HCT116 (cell line): Measurements from ENCODE around the gene KIF13A. TPM values are rescaled to one million over a fixed set of nuclear protein-coding genes. Genes with fewer than 3 reads are reported as not detected.

Experiments
- ATAC-seq: fragments of 200-7000 bp; cut with Tn5 transposase; 2 replicates; pipeline ENCODE4 v1.9.1; 2020; ENCODE audit warnings: mild to moderate bottlenecking, moderate library complexity
- BruUV-seq: library from RNA; stranded (reverse); fragments of 400-500 nt; replicated peaks from 2 replicates; lab custom pipeline; 2021; lab: Mats Ljungman, UMichigan
- CTCF ChIA-PET: fragments of 300-600 bp; sonication (Branson Sonifier 250); formaldehyde crosslinking; loops from one replicate; lab custom pipeline; 2021; ENCODE audit warnings: antibody characterized with exemption; lab: Charles Lee
- POLR2A ChIA-PET: fragments of 300-600, 350-600 bp; sonication (Branson Sonifier 250); formaldehyde crosslinking; loops from one replicate; lab custom pipeline; 2021; ENCODE audit warnings: antibody characterized with exemption; lab: Charles Lee
- RAD21 ChIA-PET, 2 experiments: fragments of 300-600 bp; sonication (Branson Sonifier 250); formaldehyde crosslinking; loops; one replicate each; lab custom pipeline; 2023; ENCODE audit warnings: low total read pairs in 2 of 2; ENCODE audit not compliant: uncharacterized antibody in 2 of 2, unreplicated experiment in 2 of 2, low non-redundant PET in 1 of 2; lab: Charles Lee
- DNase-seq: peaks from one replicate; pipeline ENCODE4 v3.0.0-alpha.2; 2010; ENCODE audit warnings: low read depth, low spot score
- H2AFZ ChIP-seq: fragments of 200-600 bp; shearing (Covaris generic), sonication (generic); 2 replicates; pipeline ENCODE4 v1.6.1; 2017; ENCODE audit warnings: low read depth, mixed run types, mixed read lengths, antibody characterized with exemption, low read length; ENCODE audit not compliant: poor library complexity, severe bottlenecking
- H3K27ac ChIP-seq: 2 replicates; pipeline ENCODE4 v1.5.1; 2012; ENCODE audit warnings: low read depth, low read length
- H3K27me3 ChIP-seq: fragments of 200-600 bp; sonication (generic); 2 replicates; pipeline ENCODE4 v1.6.1; 2016; ENCODE audit warnings: mixed run types, low read length, mixed read lengths; ENCODE audit not compliant: insufficient read depth
- H3K36me3 ChIP-seq, 2 experiments: fragments of 200-500 bp in 1 of 2; fragments of 200-600 bp in 1 of 2; sonication (Bioruptor generic) in 1 of 2; sonication (generic) in 1 of 2; 2 replicates each; pipeline versions ENCODE4 v1.5.1 to v1.6.1; 2014 to 2016; ENCODE audit warnings: low read length in 2 of 2, inconsistent platforms in 1 of 2, mixed read lengths in 1 of 2, mixed run types in 1 of 2; ENCODE audit not compliant: insufficient read depth in 2 of 2, control insufficient read depth in 1 of 2
- H3K4me1 ChIP-seq, 2 experiments: fragments of 200-600 bp in 1 of 2; sonication (generic) in 1 of 2; 2 replicates each; pipeline versions ENCODE4 v1.5.1 to v1.6.1; 2012 to 2017; ENCODE audit warnings: low read length in 2 of 2, inconsistent platforms in 1 of 2, mild to moderate bottlenecking in 1 of 2, mixed read lengths in 1 of 2, mixed run types in 1 of 2, moderate library complexity in 1 of 2; ENCODE audit not compliant: insufficient read depth in 2 of 2, control insufficient read depth in 1 of 2
- H3K4me2 ChIP-seq: fragments of 200-600 bp; sonication (generic); 2 replicates; pipeline ENCODE4 v1.6.1; 2017; ENCODE audit warnings: mixed run types, low read length, mixed read lengths
- H3K4me3 ChIP-seq, 2 experiments: fragments of 200-600 bp in 1 of 2; sonication (generic) in 1 of 2; replicated peaks in 1 of 2; 2 replicates each; pipeline ENCODE4 v1.5.1; 2011 to 2016; ENCODE audit warnings: low read length in 2 of 2, control low read depth in 1 of 2, low read depth in 1 of 2, mild to moderate bottlenecking in 1 of 2, mixed read lengths in 1 of 2, mixed run types in 1 of 2
- H3K79me2 ChIP-seq: fragments of 200-600 bp; sonication (generic); 2 replicates; pipeline ENCODE4 v1.6.1; 2017; ENCODE audit warnings: mild to moderate bottlenecking, mixed run types, low read length, moderate library complexity, mixed read lengths; ENCODE audit not compliant: insufficient read depth
- H3K9ac ChIP-seq: fragments of 200-600 bp; sonication (generic); 2 replicates; pipeline ENCODE4 v1.6.1; 2016; ENCODE audit warnings: low read length, mixed read lengths
- H3K9me2 ChIP-seq: fragments of 200-600 bp; sonication (generic), shearing (Covaris generic); 2 replicates; pipeline ENCODE4 v1.6.1; 2017; ENCODE audit warnings: mixed run types, mild to moderate bottlenecking, moderate library complexity; ENCODE audit not compliant: insufficient read depth
- H3K9me3 ChIP-seq, 2 experiments: fragments of 200-500 bp in 1 of 2; fragments of 200-600 bp in 1 of 2; sonication (Bioruptor generic) in 1 of 2; sonication (generic) in 1 of 2; 2 replicates each; pipeline ENCODE4 v1.6.1; 2014 to 2017; ENCODE audit warnings: low read length in 2 of 2, mixed read lengths in 2 of 2, inconsistent platforms in 1 of 2, low read depth in 1 of 2, mild to moderate bottlenecking in 1 of 2, mixed run types in 1 of 2, moderate library complexity in 1 of 2; ENCODE audit not compliant: control insufficient read depth in 1 of 2, insufficient read depth in 1 of 2
- H4K20me1 ChIP-seq: fragments of 200-600 bp; sonication (generic), shearing (Covaris generic); 2 replicates; pipeline ENCODE4 v1.6.1; 2017; ENCODE audit warnings: mixed run types, mild to moderate bottlenecking, moderate library complexity; ENCODE audit not compliant: insufficient read depth
- CTCF ChIP-seq, 3 experiments: fragments of 200-600 bp in 1 of 3; sonication (generic) in 1 of 3; IDR thresholded peaks in 2 of 3; conservative IDR thresholded peaks in 1 of 3; 2 replicates each; pipeline ENCODE4 v1.5.1; 2012 to 2017; ENCODE audit warnings: low read depth in 2 of 3, low read length in 2 of 3, antibody characterized with exemption in 1 of 3, borderline replicate concordance in 1 of 3, control low read depth in 1 of 3, mild to moderate bottlenecking in 1 of 3, mixed read lengths in 1 of 3, mixed run types in 1 of 3, moderate library complexity in 1 of 3; ENCODE audit not compliant: insufficient read depth in 1 of 3
- ELF1 ChIP-seq: IDR thresholded peaks from 2 replicates; pipeline ENCODE4 v1.6.1; 2012; ENCODE audit warnings: low read depth, borderline replicate concordance
- EZH2 ChIP-seq: fragments of 200-600 bp; sonication (generic); IDR thresholded peaks from 2 replicates; pipeline ENCODE4 v1.6.1; 2017; ENCODE audit warnings: antibody characterized with exemption, mixed run types
- JUND ChIP-seq: IDR thresholded peaks from 2 replicates; pipeline ENCODE4 v1.6.1; 2012
- MAX ChIP-seq: IDR thresholded peaks from 2 replicates; pipeline ENCODE4 v1.6.1; 2012
- REST ChIP-seq: IDR thresholded peaks from 2 replicates; pipeline ENCODE4 v1.6.1; 2012; ENCODE audit warnings: low read depth
- intact Hi-C: fragments of 100-400 bp; cut with micrococcal nuclease; formaldehyde crosslinking; loops from 2 replicates; pipeline ENCODE4 v1.10.0; 2022
- total RNA-seq: library from RNA; stranded (reverse); gene quantifications from one replicate; pipeline ENCODE4 v1.2.1, GENCODE V29; 2021; ENCODE audit not compliant: unreplicated experiment

KIF13A gene
- total RNA-seq, 1 experiment from 2014 or later = 23.1 TPM

- CTCF ChIA-PET = no interaction called here
- Histone ChIP-seq H3K4me1 (peaks cover 27 to 32% of the 10 kb centered on the region in 2 experiments), H2AFZ (no peak overlapping the region), H3K4me2 (no peak overlapping the region), H3K27me3 (no peaks in the 10 kb centered on the region), H3K9me2 (no peaks in the 10 kb centered on the region), H3K36me3 (no peaks in the 10 kb centered on the region), H3K9me3 (no peaks in the 10 kb centered on the region), H3K79me2 (no peaks in the 10 kb centered on the region), H3K4me3 (no peak overlapping the region), H3K9ac (no peak overlapping the region), H3K27ac (no peak overlapping the region), H4K20me1 (no peaks in the 10 kb centered on the region)
- DNase-seq (no peak), ATAC-seq (no peak)
- no peak for TF ChIP-seq CTCF (IDR thresholded peaks at IDR 0.05 in 2 of 3, conservative IDR thresholded peaks at IDR 0.05 in 1 of 3; ENCODE audit: borderline replicate concordance in 1 of 3, insufficient read depth in 1 of 3, low read depth in 2 of 3, low read length in 2 of 3)
- no peak for TF ChIP-seq ELF1
- BruUV-seq = no TSS peak
- intact Hi-C loops = no loop called here
- POLR2A ChIA-PET = no interaction called here
- RAD21 ChIA-PET = no interaction called here
Observed at GRCh38 chr6:17861361-17861760, 126.1 kb downstream of the KIF13A start.

GRCh38 chr6:17859846-17860245 lies 127.6 kb downstream of the KIF13A start:
- RAD21 ChIA-PET = no interaction called here
- no peak overlapping the region for H3K27ac ChIP-seq
- BruUV-seq = no TSS peak

More at GRCh38 chr6:17859846-17860245, 127.6 kb downstream of the KIF13A start:
- Histone ChIP-seq H3K9ac (no peak overlapping the region), H3K4me2 (no peak overlapping the region), H3K36me3 (no peaks in the 10 kb centered on the region), H3K9me2 (no peaks in the 10 kb centered on the region), H3K4me3 (no peak overlapping the region), H4K20me1 (no peaks in the 10 kb centered on the region), H3K4me1 (peaks cover 13 to 16% of the 10 kb centered on the region in 2 experiments), H2AFZ (no peak overlapping the region), H3K79me2 (no peaks in the 10 kb centered on the region), H3K9me3 (no peaks in the 10 kb centered on the region), H3K27me3 (no peaks in the 10 kb centered on the region)
- ATAC-seq = no peak
- DNase-seq = no peak
- intact Hi-C loops = no loop called here
- POLR2A ChIA-PET = no interaction called here
- CTCF ChIA-PET = no interaction called here
- TF ChIP-seq MAX (no peak), EZH2 (no peak), REST (no peak), JUND (no peak)
